Measurements from ENCODE around the gene MAP3K2.

The MAP3K2 gene

DNA sequence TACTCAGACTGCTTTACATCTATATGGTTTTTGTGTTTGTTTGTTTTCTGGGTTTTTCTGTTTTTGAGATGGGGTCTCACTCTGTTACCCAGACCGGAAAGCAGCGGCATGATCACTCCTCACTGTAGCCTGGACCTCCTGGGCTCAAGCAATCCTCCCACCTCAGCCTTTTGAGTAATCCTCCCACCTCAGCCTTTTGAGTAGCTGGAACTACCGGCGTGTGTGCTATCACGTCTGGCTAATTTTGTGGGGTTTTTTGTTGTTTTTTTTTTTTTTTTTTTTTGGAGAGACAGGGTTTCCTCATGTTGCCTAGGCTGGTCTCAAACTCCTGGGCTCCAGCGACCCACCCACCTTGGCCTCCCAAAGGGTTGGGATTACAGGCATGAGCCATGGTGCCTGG lies 9.1 kb downstream of the MAP3K2 start:
- POLR2A ChIA-PET (ENCODE audit: low non-redundant PET), result no interaction called here
- CTCF ChIA-PET, result interaction anchor here (0.6 kb wide), 1 partner anchor 8 kb away, joined by 5 read pairs; no protein-coding TSS in a partner anchor
- H3K27ac ChIP-seq, result no peak overlapping the region
- no peak for DNase-seq (ENCODE audit: low spot score)
- TF ChIP-seq, protein P1, sequence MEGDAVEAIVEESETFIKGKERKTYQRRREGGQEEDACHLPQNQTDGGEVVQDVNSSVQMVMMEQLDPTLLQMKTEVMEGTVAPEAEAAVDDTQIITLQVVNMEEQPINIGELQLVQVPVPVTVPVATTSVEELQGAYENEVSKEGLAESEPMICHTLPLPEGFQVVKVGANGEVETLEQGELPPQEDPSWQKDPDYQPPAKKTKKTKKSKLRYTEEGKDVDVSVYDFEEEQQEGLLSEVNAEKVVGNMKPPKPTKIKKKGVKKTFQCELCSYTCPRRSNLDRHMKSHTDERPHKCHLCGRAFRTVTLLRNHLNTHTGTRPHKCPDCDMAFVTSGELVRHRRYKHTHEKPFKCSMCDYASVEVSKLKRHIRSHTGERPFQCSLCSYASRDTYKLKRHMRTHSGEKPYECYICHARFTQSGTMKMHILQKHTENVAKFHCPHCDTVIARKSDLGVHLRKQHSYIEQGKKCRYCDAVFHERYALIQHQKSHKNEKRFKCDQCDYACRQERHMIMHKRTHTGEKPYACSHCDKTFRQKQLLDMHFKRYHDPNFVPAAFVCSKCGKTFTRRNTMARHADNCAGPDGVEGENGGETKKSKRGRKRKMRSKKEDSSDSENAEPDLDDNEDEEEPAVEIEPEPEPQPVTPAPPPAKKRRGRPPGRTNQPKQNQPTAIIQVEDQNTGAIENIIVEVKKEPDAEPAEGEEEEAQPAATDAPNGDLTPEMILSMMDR (conservative IDR thresholded peaks at IDR 0.05; ENCODE audit: low read depth), result no peak

DNA sequence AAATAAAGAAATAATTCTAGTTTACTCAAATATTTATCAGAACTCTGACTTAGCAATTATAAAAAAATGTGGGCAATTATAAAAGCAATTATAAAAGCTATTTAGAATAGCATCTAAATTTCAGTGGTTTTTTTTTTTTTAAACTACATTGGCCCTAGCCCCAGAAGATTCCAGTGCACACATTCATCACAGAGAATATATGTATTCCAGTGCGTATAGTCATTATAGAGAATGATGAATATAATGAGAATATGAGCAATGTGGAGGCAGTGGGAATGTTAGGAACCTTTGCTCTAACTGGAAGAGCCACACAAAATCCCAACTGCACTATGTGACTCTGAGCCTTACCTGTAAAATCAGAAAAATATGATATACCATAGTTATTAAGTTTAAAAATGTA lies 10.5 kb downstream of the MAP3K2 start:
- no peak overlapping the region for H3K27ac ChIP-seq
- DNase-seq (ENCODE audit: low spot score), result no peak
- TF ChIP-seq, protein P1 (conservative IDR thresholded peaks at IDR 0.05; ENCODE audit: low read depth), result no peak
- CTCF ChIA-PET, result no interaction called here
- POLR2A ChIA-PET (ENCODE audit: low non-redundant PET), result no interaction called here

DNA sequence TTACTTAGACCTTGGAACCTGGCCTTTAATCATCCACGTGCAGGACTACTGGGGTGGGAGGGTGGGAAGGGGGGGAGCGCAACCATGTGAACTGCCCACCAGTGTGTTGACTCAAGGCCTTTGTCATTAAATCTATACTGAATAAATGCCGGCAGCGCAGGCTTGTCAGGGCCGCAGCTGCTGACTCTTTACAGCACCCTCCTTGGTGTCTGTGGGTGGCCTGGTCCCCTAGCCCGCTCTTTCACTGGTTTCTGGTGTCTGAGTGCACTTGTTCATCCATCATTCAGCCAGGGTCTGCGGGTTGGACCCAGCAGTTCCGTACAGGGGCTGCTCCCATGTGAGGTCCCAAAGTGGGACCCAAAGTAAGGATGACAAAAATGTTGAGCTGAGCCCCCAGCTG lies 11.5 kb downstream of the MAP3K2 start:
- no peak for DNase-seq (ENCODE audit: low spot score)
- TF ChIP-seq, protein P1 (conservative IDR thresholded peaks at IDR 0.05; ENCODE audit: low read depth), result no peak
- no peak overlapping the region for H3K27ac ChIP-seq
- ChIA-PET POLR2A (ENCODE audit: low non-redundant PET) (no interaction called here), CTCF (no interaction called here)

DNA sequence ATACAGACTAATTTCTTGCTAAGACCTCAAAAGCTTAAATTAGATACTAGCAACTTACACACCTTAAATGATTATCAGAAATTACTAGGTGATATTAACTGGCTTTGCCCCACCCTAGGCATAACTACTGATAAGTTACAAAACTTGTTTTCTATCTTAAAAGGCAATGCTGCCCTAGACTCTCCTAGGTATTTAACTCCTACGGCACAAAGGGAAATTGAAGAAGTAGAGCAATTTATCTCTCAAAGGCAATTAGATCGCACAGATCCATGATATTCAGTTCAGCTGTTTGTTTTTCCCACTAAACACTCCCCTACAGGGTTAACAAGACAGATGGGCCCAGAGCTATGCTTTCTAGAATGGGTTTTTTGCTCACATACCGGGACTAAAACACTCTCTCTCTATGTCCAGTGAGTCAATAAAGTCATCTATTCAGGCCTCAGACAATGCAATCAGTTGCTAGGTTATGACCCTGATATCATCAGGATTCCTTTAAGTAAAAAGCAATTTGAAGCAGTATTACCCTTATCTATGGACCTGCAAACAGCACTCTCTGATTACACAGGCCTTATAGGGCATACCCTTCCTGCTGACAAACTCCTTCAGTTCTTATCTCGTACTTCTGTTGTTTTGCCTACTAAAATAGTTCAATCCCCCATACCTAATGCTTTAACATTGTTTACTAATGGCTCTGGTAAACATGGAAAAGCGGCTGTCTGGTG lies 14.3 kb downstream of the MAP3K2 start:
- CTCF ChIA-PET, result no interaction called here
- TF ChIP-seq, protein P1 (conservative IDR thresholded peaks at IDR 0.05; ENCODE audit: low read depth), result no peak
- DNase-seq (ENCODE audit: low spot score), result no peak
- H3K27ac ChIP-seq, result no peak overlapping the region
- POLR2A ChIA-PET (ENCODE audit: low non-redundant PET), result no interaction called here

DNA sequence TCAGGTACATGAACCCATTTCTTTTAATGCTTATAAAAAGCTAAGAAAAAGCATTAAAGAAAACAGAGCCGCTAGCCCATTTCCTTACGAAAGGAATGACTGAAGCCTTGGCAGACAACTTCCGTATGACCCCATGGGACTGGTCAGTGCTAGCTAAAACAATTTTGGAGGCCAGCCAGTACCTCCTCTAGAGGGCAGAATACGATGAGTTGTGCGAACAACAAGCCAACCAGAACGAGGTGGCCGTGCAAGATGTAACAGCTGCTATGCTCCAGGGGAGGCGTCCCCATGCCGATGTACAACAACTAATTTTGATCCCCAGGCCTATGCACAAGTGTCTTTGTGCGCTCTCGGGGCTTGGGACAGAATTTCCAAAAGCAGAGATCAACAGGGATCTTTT lies 16.7 kb downstream of the MAP3K2 start:
- POLR2A ChIA-PET (ENCODE audit: low non-redundant PET), result interaction anchor here (0.6 kb wide), 1 partner anchor 62 kb away, joined by 3 read pairs; no protein-coding TSS in a partner anchor
- DNase-seq (ENCODE audit: low spot score), result no peak
- H3K27ac ChIP-seq, result no peak overlapping the region
- CTCF ChIA-PET, result interaction anchor here (0.6 to 0.7 kb wide), 4 partner anchors 8 to 77 kb away, joined by 3 to 5 read pairs (median 3); no protein-coding TSS in a partner anchor
- TF ChIP-seq, protein P1 (conservative IDR thresholded peaks at IDR 0.05; ENCODE audit: low read depth), result no peak

DNA sequence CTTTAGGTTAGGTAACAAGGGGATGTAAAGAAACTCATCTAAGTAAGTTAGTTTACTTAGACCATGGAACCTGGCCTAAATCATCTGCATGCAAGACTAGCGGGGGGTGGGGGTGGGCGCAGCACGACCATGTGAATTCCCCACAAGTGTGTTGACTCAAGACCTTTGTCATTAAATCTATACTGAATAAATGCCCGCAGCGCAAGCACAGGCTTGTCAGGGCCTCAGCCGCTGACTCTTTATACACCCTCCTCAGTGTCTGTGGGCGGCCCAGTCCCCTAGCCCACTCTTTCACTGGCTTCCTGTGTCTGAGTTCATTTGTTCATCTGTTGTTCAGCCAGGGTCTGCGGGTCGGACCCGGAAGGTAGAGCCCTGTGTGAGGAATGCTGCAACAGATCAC lies 17.8 kb downstream of the MAP3K2 start:
- POLR2A ChIA-PET (ENCODE audit: low non-redundant PET), result no interaction called here
- DNase-seq (ENCODE audit: low spot score), result no peak
- TF ChIP-seq, protein P1 (conservative IDR thresholded peaks at IDR 0.05; ENCODE audit: low read depth), result no peak
- 0 out of 2 replicates have a peak overlapping the region, but pooled peaks have one; percentile 31 for H3K27ac ChIP-seq
- CTCF ChIA-PET, result no interaction called here
